ENCODE data around the gene TSPAN31.

- TF ChIP-seq, protein P1, sequence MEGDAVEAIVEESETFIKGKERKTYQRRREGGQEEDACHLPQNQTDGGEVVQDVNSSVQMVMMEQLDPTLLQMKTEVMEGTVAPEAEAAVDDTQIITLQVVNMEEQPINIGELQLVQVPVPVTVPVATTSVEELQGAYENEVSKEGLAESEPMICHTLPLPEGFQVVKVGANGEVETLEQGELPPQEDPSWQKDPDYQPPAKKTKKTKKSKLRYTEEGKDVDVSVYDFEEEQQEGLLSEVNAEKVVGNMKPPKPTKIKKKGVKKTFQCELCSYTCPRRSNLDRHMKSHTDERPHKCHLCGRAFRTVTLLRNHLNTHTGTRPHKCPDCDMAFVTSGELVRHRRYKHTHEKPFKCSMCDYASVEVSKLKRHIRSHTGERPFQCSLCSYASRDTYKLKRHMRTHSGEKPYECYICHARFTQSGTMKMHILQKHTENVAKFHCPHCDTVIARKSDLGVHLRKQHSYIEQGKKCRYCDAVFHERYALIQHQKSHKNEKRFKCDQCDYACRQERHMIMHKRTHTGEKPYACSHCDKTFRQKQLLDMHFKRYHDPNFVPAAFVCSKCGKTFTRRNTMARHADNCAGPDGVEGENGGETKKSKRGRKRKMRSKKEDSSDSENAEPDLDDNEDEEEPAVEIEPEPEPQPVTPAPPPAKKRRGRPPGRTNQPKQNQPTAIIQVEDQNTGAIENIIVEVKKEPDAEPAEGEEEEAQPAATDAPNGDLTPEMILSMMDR (IDR thresholded peaks at IDR 0.05; ENCODE audit: low read length) = no peak
- no peak for TF ChIP-seq EZH2 (IDR thresholded peaks at IDR 0.05; ENCODE audit: borderline replicate concordance, low read length)
These were observed 3.4 kb upstream of the TSPAN31 start for GRCh38 chr12:57741413-57741789.
